ENCODE measurements around the gene ARID1B. TPM values are rescaled to one million over a fixed set of nuclear protein-coding genes. Genes with fewer than 3 reads are reported as not detected.

ARID1B gene
- total RNA-seq, 1 experiment from 2014 or later: 60.3 TPM

DNA sequence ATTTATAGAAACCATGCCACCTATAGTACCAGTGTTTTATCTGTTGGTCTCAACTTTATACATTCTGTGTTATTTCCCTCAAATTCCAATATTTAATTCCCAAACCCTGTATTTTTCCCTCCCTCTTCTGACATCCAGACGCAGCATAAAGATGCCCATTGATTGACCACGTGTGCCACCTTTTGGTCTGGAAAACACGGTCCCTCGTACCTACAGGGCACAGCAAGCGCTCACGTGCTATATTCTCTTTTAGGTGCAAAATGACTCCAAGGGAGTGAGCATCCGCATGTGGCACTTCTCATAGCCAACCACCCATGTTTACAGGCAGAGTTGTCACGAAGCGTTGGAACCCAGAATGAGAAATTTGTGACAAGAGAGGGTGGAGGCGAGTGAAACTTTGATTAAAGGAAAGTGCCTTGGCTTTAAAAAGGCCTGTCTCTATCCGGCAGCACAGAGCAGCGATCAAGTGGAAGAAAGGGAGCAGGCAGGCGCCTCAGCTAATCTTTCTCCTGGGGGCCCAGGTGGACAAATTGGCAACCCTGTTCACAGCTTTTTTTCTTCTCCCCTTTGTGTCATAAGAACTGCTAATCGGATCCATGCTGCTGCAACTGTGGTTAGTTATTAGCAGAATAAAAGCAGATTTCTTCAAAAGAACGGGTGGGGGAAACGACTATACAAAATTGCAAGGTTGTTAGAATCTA, 320.2 kb downstream of the ARID1B start (continued):
- TF ChIP-seq TCF7 (CRISPR knock-in tag; IDR thresholded peaks at IDR 0.05; ENCODE audit: low read depth) (no peak), OVOL2 (CRISPR knock-in tag; IDR thresholded peaks at IDR 0.05; ENCODE audit: borderline replicate concordance) (no peak), TP53 (CRISPR knock-in tag; IDR thresholded peaks at IDR 0.05) (no peak), NR2C2 (CRISPR knock-in tag; IDR thresholded peaks at IDR 0.05) (no peak), SMAD3 (CRISPR knock-in tag; IDR thresholded peaks at IDR 0.05; ENCODE audit: borderline replicate concordance) (no peak), EMX1 (CRISPR knock-in tag; IDR thresholded peaks at IDR 0.05) (no peak), NR3C1 (CRISPR knock-in tag; conservative IDR thresholded peaks at IDR 0.05; ENCODE audit: low read depth) (no peak)

DNA sequence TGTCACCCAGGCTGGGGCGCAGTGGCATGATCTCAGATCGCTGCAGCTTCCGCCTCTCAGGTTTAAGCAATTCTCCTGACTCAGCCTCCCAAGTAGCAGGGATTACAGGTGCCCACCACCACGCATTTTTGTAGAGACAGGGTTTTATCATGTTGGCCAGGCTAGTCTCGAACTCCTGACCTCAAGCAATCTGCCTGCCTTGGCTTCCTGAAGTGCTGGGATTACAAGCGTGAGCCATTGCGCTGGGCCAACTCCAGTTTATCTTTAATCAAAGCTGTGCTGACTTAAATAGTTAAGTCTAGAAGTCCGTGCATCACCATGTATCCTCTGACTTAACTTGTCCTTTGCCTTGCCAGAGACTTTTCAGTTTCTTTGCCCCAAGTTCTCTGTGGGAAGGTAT, 321.8 kb downstream of the ARID1B start:
- POLR2A ChIA-PET: no interaction called here
- Mint-ChIP-seq H3K27me3 (ENCODE audit: low read depth) (no peaks in the 10 kb centered on the region), H3K9me3 (no peaks in the 10 kb centered on the region), H3K4me1 (peaks cover 18% of the 10 kb centered on the region), H3K27ac (no peak overlapping the region), H3K4me3 (no peak overlapping the region), H3K36me3 (no peaks in the 10 kb centered on the region)
- no peak for ATAC-seq
- no peak for DNase-seq (ENCODE audit: low spot score)
- TF ChIP-seq, protein P1, sequence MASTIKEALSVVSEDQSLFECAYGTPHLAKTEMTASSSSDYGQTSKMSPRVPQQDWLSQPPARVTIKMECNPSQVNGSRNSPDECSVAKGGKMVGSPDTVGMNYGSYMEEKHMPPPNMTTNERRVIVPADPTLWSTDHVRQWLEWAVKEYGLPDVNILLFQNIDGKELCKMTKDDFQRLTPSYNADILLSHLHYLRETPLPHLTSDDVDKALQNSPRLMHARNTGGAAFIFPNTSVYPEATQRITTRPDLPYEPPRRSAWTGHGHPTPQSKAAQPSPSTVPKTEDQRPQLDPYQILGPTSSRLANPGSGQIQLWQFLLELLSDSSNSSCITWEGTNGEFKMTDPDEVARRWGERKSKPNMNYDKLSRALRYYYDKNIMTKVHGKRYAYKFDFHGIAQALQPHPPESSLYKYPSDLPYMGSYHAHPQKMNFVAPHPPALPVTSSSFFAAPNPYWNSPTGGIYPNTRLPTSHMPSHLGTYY (CRISPR knock-in tag; IDR thresholded peaks at IDR 0.05): no peak
- TF ChIP-seq, protein P2, sequence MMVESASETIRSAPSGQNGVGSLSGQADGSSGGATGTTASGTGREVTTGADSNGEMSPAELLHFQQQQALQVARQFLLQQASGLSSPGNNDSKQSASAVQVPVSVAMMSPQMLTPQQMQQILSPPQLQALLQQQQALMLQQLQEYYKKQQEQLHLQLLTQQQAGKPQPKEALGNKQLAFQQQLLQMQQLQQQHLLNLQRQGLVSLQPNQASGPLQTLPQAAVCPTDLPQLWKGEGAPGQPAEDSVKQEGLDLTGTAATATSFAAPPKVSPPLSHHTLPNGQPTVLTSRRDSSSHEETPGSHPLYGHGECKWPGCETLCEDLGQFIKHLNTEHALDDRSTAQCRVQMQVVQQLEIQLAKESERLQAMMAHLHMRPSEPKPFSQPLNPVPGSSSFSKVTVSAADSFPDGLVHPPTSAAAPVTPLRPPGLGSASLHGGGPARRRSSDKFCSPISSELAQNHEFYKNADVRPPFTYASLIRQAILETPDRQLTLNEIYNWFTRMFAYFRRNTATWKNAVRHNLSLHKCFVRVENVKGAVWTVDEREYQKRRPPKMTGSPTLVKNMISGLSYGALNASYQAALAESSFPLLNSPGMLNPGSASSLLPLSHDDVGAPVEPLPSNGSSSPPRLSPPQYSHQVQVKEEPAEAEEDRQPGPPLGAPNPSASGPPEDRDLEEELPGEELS (CRISPR knock-in tag; IDR thresholded peaks at IDR 0.05): no peak
- TF ChIP-seq SMAD3 (CRISPR knock-in tag; IDR thresholded peaks at IDR 0.05; ENCODE audit: borderline replicate concordance) (no peak), ZNF121 (CRISPR knock-in tag; IDR thresholded peaks at IDR 0.05) (no peak), NFYB (CRISPR knock-in tag; conservative IDR thresholded peaks at IDR 0.05; ENCODE audit: low read depth) (no peak), FOXJ3 (CRISPR knock-in tag; IDR thresholded peaks at IDR 0.05; ENCODE audit: borderline replicate concordance) (no peak), CREB1 (CRISPR knock-in tag; IDR thresholded peaks at IDR 0.05) (no peak), SP1 (CRISPR knock-in tag; conservative IDR thresholded peaks at IDR 0.05) (no peak), SMAD4 (CRISPR knock-in tag; IDR thresholded peaks at IDR 0.05) (no peak), GTF2I (CRISPR knock-in tag; conservative IDR thresholded peaks at IDR 0.05) (no peak), FOXP1 (CRISPR knock-in tag; IDR thresholded peaks at IDR 0.05; ENCODE audit: borderline replicate concordance) (no peak), FOXK1 (CRISPR knock-in tag; IDR thresholded peaks at IDR 0.05) (no peak)
- TF ChIP-seq, protein P3, sequence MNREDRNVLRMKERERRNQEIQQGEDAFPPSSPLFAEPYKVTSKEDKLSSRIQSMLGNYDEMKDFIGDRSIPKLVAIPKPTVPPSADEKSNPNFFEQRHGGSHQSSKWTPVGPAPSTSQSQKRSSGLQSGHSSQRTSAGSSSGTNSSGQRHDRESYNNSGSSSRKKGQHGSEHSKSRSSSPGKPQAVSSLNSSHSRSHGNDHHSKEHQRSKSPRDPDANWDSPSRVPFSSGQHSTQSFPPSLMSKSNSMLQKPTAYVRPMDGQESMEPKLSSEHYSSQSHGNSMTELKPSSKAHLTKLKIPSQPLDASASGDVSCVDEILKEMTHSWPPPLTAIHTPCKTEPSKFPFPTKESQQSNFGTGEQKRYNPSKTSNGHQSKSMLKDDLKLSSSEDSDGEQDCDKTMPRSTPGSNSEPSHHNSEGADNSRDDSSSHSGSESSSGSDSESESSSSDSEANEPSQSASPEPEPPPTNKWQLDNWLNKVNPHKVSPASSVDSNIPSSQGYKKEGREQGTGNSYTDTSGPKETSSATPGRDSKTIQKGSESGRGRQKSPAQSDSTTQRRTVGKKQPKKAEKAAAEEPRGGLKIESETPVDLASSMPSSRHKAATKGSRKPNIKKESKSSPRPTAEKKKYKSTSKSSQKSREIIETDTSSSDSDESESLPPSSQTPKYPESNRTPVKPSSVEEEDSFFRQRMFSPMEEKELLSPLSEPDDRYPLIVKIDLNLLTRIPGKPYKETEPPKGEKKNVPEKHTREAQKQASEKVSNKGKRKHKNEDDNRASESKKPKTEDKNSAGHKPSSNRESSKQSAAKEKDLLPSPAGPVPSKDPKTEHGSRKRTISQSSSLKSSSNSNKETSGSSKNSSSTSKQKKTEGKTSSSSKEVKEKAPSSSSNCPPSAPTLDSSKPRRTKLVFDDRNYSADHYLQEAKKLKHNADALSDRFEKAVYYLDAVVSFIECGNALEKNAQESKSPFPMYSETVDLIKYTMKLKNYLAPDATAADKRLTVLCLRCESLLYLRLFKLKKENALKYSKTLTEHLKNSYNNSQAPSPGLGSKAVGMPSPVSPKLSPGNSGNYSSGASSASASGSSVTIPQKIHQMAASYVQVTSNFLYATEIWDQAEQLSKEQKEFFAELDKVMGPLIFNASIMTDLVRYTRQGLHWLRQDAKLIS (CRISPR knock-in tag; IDR thresholded peaks at IDR 0.05; ENCODE audit: borderline replicate concordance): no peak
- TF ChIP-seq, protein P4, sequence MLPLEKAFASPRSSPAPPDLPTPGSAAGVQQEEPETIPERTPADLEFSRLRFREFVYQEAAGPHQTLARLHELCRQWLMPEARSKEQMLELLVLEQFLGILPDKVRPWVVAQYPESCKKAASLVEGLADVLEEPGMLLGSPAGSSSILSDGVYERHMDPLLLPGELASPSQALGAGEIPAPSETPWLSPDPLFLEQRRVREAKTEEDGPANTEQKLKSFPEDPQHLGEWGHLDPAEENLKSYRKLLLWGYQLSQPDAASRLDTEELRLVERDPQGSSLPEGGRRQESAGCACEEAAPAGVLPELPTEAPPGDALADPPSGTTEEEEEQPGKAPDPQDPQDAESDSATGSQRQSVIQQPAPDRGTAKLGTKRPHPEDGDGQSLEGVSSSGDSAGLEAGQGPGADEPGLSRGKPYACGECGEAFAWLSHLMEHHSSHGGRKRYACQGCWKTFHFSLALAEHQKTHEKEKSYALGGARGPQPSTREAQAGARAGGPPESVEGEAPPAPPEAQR (CRISPR knock-in tag; IDR thresholded peaks at IDR 0.05): no peak
- TF ChIP-seq, protein P5, sequence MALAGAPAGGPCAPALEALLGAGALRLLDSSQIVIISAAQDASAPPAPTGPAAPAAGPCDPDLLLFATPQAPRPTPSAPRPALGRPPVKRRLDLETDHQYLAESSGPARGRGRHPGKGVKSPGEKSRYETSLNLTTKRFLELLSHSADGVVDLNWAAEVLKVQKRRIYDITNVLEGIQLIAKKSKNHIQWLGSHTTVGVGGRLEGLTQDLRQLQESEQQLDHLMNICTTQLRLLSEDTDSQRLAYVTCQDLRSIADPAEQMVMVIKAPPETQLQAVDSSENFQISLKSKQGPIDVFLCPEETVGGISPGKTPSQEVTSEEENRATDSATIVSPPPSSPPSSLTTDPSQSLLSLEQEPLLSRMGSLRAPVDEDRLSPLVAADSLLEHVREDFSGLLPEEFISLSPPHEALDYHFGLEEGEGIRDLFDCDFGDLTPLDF (CRISPR knock-in tag; IDR thresholded peaks at IDR 0.05): no peak
- TF ChIP-seq, protein P6, sequence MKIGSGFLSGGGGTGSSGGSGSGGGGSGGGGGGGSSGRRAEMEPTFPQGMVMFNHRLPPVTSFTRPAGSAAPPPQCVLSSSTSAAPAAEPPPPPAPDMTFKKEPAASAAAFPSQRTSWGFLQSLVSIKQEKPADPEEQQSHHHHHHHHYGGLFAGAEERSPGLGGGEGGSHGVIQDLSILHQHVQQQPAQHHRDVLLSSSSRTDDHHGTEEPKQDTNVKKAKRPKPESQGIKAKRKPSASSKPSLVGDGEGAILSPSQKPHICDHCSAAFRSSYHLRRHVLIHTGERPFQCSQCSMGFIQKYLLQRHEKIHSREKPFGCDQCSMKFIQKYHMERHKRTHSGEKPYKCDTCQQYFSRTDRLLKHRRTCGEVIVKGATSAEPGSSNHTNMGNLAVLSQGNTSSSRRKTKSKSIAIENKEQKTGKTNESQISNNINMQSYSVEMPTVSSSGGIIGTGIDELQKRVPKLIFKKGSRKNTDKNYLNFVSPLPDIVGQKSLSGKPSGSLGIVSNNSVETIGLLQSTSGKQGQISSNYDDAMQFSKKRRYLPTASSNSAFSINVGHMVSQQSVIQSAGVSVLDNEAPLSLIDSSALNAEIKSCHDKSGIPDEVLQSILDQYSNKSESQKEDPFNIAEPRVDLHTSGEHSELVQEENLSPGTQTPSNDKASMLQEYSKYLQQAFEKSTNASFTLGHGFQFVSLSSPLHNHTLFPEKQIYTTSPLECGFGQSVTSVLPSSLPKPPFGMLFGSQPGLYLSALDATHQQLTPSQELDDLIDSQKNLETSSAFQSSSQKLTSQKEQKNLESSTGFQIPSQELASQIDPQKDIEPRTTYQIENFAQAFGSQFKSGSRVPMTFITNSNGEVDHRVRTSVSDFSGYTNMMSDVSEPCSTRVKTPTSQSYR (CRISPR knock-in tag; IDR thresholded peaks at IDR 0.05): no peak
- TF ChIP-seq, protein P7, sequence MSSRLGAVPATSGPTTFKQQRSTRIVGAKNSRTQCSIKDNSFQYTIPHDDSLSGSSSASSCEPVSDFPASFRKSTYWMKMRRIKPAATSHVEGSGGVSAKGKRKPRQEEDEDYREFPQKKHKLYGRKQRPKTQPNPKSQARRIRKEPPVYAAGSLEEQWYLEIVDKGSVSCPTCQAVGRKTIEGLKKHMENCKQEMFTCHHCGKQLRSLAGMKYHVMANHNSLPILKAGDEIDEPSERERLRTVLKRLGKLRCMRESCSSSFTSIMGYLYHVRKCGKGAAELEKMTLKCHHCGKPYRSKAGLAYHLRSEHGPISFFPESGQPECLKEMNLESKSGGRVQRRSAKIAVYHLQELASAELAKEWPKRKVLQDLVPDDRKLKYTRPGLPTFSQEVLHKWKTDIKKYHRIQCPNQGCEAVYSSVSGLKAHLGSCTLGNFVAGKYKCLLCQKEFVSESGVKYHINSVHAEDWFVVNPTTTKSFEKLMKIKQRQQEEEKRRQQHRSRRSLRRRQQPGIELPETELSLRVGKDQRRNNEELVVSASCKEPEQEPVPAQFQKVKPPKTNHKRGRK (CRISPR knock-in tag; IDR thresholded peaks at IDR 0.05; ENCODE audit: borderline replicate concordance): no peak
- CTCF ChIA-PET: no interaction called here
